ENCODE results near the gene LSS. TPM values are rescaled to one million over a fixed set of nuclear protein-coding genes. Genes with fewer than 3 reads are reported as not detected.

The LSS gene
- total and polyA plus RNA-seq, 2 donors (not counting 3 experiments of a cell fraction or from before 2014, with no cell fraction given) = 120 to 141 TPM

GRCh38 chr21:46210378-46211136 lies 18.0 kb downstream of the LSS start:
- H3K9me1 ChIP-seq (replicated peaks; ENCODE audit: control insufficient read depth, extremely low read depth, insufficient read depth, low read length) = no peaks in the 10 kb centered on the region
- DNase-seq (ENCODE audit: low read depth, low spot score) (no peak), FAIRE-seq (no peak)
- no peak overlapping the region for H3K9ac ChIP-seq (replicated peaks; ENCODE audit: extremely low read depth, insufficient read depth, low read length)
- ChIA-PET POLR2A (no interaction called here), CTCF (interaction anchor here (1.9 kb wide), 1 partner anchor 67 kb away, joined by 9 read pairs; no protein-coding TSS in a partner anchor)
- H3K79me2 ChIP-seq (ENCODE audit: control insufficient read depth, insufficient read depth, low read length) = no peaks in the 10 kb centered on the region
- peaks cover 14 to 49% of the 10 kb centered on the region in 2 experiments for H3K36me3 ChIP-seq (ENCODE audit: control insufficient read depth in 2 of 2, extremely low read depth in 1 of 2, insufficient read depth in 2 of 2, low read length in 2 of 2)
- H3K27me3 ChIP-seq (ENCODE audit: control insufficient read depth in 2 of 2, insufficient read depth in 2 of 2, low read length in 2 of 2) = no peaks in the 10 kb centered on the region
- H3K4me1 ChIP-seq (ENCODE audit: control insufficient read depth, extremely low read depth, insufficient read depth, low read length) = no peaks in the 10 kb centered on the region
- H4K20me1 ChIP-seq (replicated peaks; ENCODE audit: control insufficient read depth, extremely low read depth, insufficient read depth, low read length) = no peaks in the 10 kb centered on the region
- no peak overlapping the region for H3K4me2 ChIP-seq (ENCODE audit: insufficient read depth, low read length)
- no peak overlapping the region for H2AFZ ChIP-seq (ENCODE audit: low read depth, low read length)
- intact Hi-C loops (cut with micrococcal nuclease) (no loop called here), dilution Hi-C loops (cut with MboI; ENCODE audit: extremely low pct_ligation_motif_present, low sequenced_read_pairs) (no loop called here)
- H3K9me3 ChIP-seq (replicated peaks; ENCODE audit: control insufficient read depth, insufficient read depth, low read length) = no peaks in the 10 kb centered on the region
- H3K4me3 ChIP-seq (replicated peaks in 1 of 3; ENCODE audit: insufficient read depth in 1 of 3, low read depth in 1 of 3, low read length in 3 of 3) = no peak overlapping the region
- TF ChIP-seq, protein P1, sequence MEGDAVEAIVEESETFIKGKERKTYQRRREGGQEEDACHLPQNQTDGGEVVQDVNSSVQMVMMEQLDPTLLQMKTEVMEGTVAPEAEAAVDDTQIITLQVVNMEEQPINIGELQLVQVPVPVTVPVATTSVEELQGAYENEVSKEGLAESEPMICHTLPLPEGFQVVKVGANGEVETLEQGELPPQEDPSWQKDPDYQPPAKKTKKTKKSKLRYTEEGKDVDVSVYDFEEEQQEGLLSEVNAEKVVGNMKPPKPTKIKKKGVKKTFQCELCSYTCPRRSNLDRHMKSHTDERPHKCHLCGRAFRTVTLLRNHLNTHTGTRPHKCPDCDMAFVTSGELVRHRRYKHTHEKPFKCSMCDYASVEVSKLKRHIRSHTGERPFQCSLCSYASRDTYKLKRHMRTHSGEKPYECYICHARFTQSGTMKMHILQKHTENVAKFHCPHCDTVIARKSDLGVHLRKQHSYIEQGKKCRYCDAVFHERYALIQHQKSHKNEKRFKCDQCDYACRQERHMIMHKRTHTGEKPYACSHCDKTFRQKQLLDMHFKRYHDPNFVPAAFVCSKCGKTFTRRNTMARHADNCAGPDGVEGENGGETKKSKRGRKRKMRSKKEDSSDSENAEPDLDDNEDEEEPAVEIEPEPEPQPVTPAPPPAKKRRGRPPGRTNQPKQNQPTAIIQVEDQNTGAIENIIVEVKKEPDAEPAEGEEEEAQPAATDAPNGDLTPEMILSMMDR (IDR thresholded peaks at IDR 0.05; ENCODE audit: extremely low read depth in 1 of 2, insufficient read depth in 1 of 2, low read depth in 1 of 2, low read length in 2 of 2) = no peak
- TF ChIP-seq POLR2A (IDR thresholded peaks at IDR 0.05; ENCODE audit: low read depth, low read length) (no peak), FOS (IDR thresholded peaks at IDR 0.05; ENCODE audit: borderline replicate concordance, insufficient read depth, low read length) (no peak), EZH2 (IDR thresholded peaks at IDR 0.05; ENCODE audit: borderline replicate concordance, low read depth, low read length, severe bottlenecking) (no peak), MYC (IDR thresholded peaks at IDR 0.05; ENCODE audit: low read depth, low read length) (no peak), GATA2 (IDR thresholded peaks at IDR 0.05; ENCODE audit: insufficient read depth, insufficient read length, low read depth, low read length) (no peak), JUN (IDR thresholded peaks at IDR 0.05; ENCODE audit: borderline replicate concordance, insufficient read depth, insufficient read length, low read depth) (no peak), POLR2AphosphoS5 (IDR thresholded peaks at IDR 0.05; ENCODE audit: insufficient read depth, low read depth, low read length) (no peak)
- TF ChIP-seq, protein P2, sequence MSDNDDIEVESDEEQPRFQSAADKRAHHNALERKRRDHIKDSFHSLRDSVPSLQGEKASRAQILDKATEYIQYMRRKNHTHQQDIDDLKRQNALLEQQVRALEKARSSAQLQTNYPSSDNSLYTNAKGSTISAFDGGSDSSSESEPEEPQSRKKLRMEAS (IDR thresholded peaks at IDR 0.05; ENCODE audit: insufficient read depth, insufficient read length) = no peak
- H3K27ac ChIP-seq (ENCODE audit: insufficient read depth, low read depth, low read length) = no peak overlapping the region
- BruUV-seq (replicated peaks) = no TSS peak

All from endothelial cell of umbilical vein (primary cell).